Right lobe of liver (tissue), 6 donors: ENCODE data around the gene MUC6. TPM values are rescaled to one million over a fixed set of nuclear protein-coding genes. Genes with fewer than 3 reads are reported as not detected.

Source experiments
- ATAC-seq, 4 donors: fragments of 200-7000 bp; cut with Tn5 transposase; one replicate each; pipeline ENCODE4 v1.9.1; 2020; ENCODE audit warnings: mild to moderate bottlenecking in 4 of 4, moderate library complexity in 4 of 4
- DNase-seq, 3 donors: peaks; one replicate each; pipeline ENCODE4 v3.0.0-alpha.2; 2020
- H3K27ac ChIP-seq, 3 donors: fragments of 200-600 bp; one replicate each; pipeline ENCODE4 v1.8.0; 2022
- H3K27me3 ChIP-seq, 2 donors: fragments of 200-600 bp; one replicate each; pipeline ENCODE4 v1.8.0; 2022
- H3K36me3 ChIP-seq, 4 donors: fragments of 200-600 bp; sonication (generic) in 1 of 4; one replicate each; pipeline versions ENCODE4 v1.5.1 to v1.8.0; 2017 to 2022; ENCODE audit warnings: control low read depth in 1 of 4
- H3K4me1 ChIP-seq, 4 donors: fragments of 200-600 bp; sonication (generic) in 1 of 4; one replicate each; pipeline versions ENCODE4 v1.5.1 to v1.8.0; 2017 to 2022; ENCODE audit warnings: control low read depth in 1 of 4
- H3K4me3 ChIP-seq, 3 donors: fragments of 200-600 bp; one replicate each; pipeline ENCODE4 v1.8.0; 2022
- H3K9me3 ChIP-seq, 4 donors: fragments of 200-600 bp; sonication (generic) in 1 of 4; one replicate each; pipeline versions ENCODE4 v1.5.1 to v1.8.0; 2017 to 2022; ENCODE audit warnings: control low read depth in 1 of 4
- POLR2A ChIP-seq: fragments of 450-650 bp; IDR thresholded peaks from one replicate; pipeline ENCODE4 v1.6.1; 2017; ENCODE audit warnings: antibody characterized with exemption, mild to moderate bottlenecking
- WGBS: methylation state at CpG from one replicate; pipeline ENCODE4 v1.1.6; 2018; ENCODE audit warnings: low coverage, low lambda C conversion rate; ENCODE audit not compliant: insufficient coverage; ENCODE audit errors: missing lambda C conversion rate; 5-methylcytosine and 5-hydroxymethylcytosine counted together
- intact Hi-C, 2 donors: fragments of 100-400 bp; cut with DNase I; formaldehyde crosslinking; loops; one replicate each; pipeline versions ENCODE4 v1.11.2 to v1.14.1; 2022
- total RNA-seq, 6 experiments: library from RNA; depleted of rRNA in 2 of 6; stranded (reverse); fragments of >200 nt in 2 of 6; fragmentation: NEBNext Ultra II Directional in 3 of 6; extraction: Animal tissue kit (Norgen Biotek cat#: 25700) in 3 of 6; gene quantifications; one replicate each; pipeline versions ENCODE4 v1.1.0 to v1.2.4, GENCODE V29; 2016 to 2023
- TF ChIP-seq, protein P1 (sequence below), 4 donors: fragments of 200-600 bp in 3 of 4; fragments of 450-650 bp in 1 of 4; IDR thresholded peaks; one replicate each; pipeline versions ENCODE4 v1.5.1 to v1.8.0; 2016 to 2022; ENCODE audit warnings: antibody characterized with exemption in 4 of 4, mild to moderate bottlenecking in 2 of 4
- donor health status: DM: no; HTN: yes; CAD: no.
- donor health status: DM: no; HTN: no; CAD: no.
- donor health status: DM: no; HTN: no; CAD: no.
- donor health status: DM: no; HTN: yes; CAD: no.
- donor health status: DM: no; HTN: yes; CAD: no.

Gene MUC6
- total RNA-seq, 6 experiments from 2014 or later = 0.31 to 2.1 (median 0.72) TPM

DNA sequence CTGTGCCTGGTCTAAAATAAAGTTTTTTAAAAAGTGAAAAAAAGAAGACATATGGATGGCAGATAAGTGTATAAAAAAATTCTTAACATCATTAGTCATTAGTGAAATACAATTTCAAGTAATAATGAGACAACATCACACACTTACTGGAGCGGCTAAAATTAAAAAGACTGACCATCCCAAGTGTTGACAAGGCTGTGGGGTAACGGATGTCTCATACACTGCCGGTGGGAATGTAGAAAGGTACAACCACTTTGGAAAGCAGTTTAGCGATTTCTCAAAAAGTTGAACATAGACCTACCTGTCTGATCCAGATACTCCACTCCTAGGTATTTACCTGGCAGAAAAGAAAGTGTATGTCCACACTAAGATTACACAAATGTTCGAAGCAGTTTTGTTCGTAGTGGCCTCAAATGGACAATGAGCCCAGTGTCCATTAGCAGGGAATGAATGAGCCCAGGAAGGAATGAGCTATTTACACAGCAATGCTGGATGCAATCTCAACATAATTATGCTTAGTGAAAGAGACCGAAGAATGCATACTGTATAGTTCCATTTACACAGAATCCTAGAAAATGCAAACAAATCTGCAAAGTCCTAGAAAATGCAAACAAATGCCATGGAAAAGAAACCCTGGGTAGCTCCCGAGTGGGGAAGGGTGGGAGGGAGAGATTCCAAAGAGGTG, 31.4 kb upstream of the MUC6 start:
- no peaks in the 10 kb centered on the region for H3K27me3 ChIP-seq
- no peak overlapping the region for H3K27ac ChIP-seq
- 72% methylated on average over 8 of the region's 8 CpGs for WGBS
- no peak for DNase-seq
- intact Hi-C loops = no loop called here
- TF ChIP-seq POLR2A = no peak
- TF ChIP-seq, protein P1, sequence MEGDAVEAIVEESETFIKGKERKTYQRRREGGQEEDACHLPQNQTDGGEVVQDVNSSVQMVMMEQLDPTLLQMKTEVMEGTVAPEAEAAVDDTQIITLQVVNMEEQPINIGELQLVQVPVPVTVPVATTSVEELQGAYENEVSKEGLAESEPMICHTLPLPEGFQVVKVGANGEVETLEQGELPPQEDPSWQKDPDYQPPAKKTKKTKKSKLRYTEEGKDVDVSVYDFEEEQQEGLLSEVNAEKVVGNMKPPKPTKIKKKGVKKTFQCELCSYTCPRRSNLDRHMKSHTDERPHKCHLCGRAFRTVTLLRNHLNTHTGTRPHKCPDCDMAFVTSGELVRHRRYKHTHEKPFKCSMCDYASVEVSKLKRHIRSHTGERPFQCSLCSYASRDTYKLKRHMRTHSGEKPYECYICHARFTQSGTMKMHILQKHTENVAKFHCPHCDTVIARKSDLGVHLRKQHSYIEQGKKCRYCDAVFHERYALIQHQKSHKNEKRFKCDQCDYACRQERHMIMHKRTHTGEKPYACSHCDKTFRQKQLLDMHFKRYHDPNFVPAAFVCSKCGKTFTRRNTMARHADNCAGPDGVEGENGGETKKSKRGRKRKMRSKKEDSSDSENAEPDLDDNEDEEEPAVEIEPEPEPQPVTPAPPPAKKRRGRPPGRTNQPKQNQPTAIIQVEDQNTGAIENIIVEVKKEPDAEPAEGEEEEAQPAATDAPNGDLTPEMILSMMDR (IDR thresholded peaks at IDR 0.05) = no peak
- H3K9me3 ChIP-seq = no peaks in the 10 kb centered on the region
- H3K36me3 ChIP-seq = no peaks in the 10 kb centered on the region
- H3K4me1 ChIP-seq = no peaks in the 10 kb centered on the region
- H3K4me3 ChIP-seq = no peak overlapping the region
- no peak for ATAC-seq

DNA sequence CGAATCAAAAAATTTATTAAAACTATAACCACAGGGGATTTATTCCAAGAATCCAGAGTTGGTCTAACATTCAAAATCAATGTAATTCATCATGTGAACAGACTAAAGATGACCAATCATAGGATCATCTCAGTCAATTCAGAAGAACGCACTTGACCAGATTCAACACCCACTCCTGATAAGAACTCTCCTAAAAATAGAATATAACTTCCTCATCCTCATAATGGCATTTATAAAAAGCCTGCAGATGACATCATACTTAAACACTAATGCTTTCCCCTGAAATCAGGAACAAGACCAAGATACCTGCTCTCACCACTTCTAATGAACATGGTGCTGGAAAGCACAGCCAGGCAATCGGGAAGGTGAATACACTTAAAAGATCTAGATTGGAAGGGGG, 27.6 kb upstream of the MUC6 start:
- Histone ChIP-seq H3K9me3 (no peaks in the 10 kb centered on the region), H3K4me3 (no peak overlapping the region), H3K36me3 (no peaks in the 10 kb centered on the region), H3K27me3 (no peaks in the 10 kb centered on the region), H3K4me1 (no peaks in the 10 kb centered on the region), H3K27ac (no peak overlapping the region)
- WGBS = 36% methylated on average over 3 of the region's 3 CpGs
- no peak for DNase-seq
- intact Hi-C loops = no loop called here
- no peak for ATAC-seq
- no peak for TF ChIP-seq POLR2A
- TF ChIP-seq, protein P1 (IDR thresholded peaks at IDR 0.05) = no peak

DNA sequence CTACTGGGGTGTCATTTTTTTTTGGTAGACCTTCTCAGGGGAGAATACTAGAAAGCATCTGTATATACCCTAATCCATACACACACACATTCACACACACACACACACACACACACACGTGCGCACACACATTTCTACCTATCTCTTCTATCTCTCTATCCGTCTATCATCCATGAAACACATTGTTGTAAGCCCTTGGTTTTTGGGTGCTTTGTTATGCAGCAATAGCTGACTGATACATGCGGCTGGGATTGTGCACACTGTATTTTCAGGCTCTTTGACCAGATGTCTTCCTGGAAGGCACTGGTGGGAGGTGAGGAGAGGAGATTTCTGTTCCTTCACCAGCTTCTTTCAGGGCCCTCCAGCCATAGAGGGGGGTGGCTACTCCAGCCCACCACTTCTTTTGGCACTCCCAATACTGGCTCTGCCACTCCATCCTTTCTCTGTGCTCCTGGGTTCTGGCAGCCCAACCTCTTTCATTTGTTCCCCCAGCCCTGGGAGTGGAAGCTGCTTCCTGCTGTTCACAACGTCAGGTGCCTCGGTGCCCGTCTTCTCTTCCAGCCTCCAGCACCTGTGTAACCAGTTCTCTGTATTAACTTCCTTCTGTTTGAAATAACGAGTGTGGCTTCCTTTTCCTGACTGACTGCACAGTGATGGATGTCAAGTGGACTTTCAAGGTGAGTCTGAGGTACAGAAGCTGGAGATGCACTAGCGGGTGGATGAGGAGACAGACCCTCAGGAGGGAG, 25.7 kb upstream of the MUC6 start:
- H3K4me3 ChIP-seq = no peak overlapping the region
- no peaks in the 10 kb centered on the region for H3K36me3 ChIP-seq
- intact Hi-C loops = no loop called here
- H3K27me3 ChIP-seq = no peaks in the 10 kb centered on the region
- no peak overlapping the region for H3K27ac ChIP-seq
- no peaks in the 10 kb centered on the region for H3K4me1 ChIP-seq
- WGBS = 66% methylated on average over 9 of the region's 9 CpGs
- no peaks in the 10 kb centered on the region for H3K9me3 ChIP-seq
- ATAC-seq (no peak), DNase-seq (no peak)
- TF ChIP-seq, protein P1 (IDR thresholded peaks at IDR 0.05) = no peak
- no peak for TF ChIP-seq POLR2A

DNA sequence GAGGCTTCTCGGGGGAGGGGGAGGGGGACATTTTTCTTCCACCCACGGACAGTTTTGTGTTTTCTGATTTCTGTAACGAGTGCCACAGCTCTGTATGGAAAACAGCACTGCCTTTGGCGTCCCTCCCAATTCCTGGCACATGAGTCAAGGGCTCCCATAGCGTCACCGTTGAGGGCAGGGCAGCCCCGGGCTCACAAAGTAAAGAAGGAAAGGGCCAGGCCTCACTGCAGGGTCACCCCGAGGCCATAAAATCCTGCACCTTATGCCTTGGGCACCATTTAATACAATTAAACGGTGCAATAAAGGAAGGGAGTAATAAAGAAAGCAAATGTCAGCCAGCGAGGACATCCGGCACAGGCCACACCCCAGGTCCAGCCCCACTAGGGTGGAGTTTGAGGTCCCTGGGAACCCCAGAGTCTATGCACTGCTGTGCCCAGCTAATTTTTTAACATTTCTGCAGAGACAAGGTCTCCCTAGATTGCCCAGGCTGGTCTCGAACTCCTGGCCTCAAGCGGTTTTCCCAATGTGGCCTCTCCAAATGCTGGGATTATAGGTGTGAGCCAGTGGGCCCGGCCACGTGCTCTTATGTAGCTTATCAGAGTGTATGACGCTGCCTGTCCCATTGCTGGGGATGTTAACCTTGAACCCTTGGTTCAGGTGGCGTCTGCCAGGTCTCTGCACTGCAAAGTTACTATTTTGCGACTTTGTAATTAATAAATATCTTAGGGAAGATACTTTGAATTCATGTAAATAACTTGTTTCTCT, 24.5 kb upstream of the MUC6 start:
- H3K4me1 ChIP-seq = no peaks in the 10 kb centered on the region
- TF ChIP-seq, protein P1 (IDR thresholded peaks at IDR 0.05) = no peak
- no peak for TF ChIP-seq POLR2A
- 67% methylated on average over 13 of the region's 18 CpGs for WGBS
- ATAC-seq (no peak), DNase-seq (no peak)
- H3K9me3 ChIP-seq = no peaks in the 10 kb centered on the region
- intact Hi-C loops = no loop called here
- H3K4me3 ChIP-seq = no peak overlapping the region
- no peaks in the 10 kb centered on the region for H3K36me3 ChIP-seq
- no peak overlapping the region for H3K27ac ChIP-seq
- no peaks in the 10 kb centered on the region for H3K27me3 ChIP-seq
